Pancreas (tissue), 10 donors: ENCODE results near the gene ZFAND5. TPM values are rescaled to one million over a fixed set of nuclear protein-coding genes. Genes with fewer than 3 reads are reported as not detected.
A peak's percentile ranks its signal among the peaks of the same experiment; 100 is the strongest.

ENCODE experiments used
- ATAC-seq, 4 donors: fragments of 200-7000 bp; cut with Tn5 transposase; one replicate each; pipeline versions ENCODE4 v1.8.0 to v1.9.1; 2020; ENCODE audit warnings: mild to moderate bottlenecking in 4 of 4, moderate library complexity in 4 of 4
- DNase-seq, 6 donors: peaks; one replicate each; pipeline ENCODE4 v3.0.0-alpha.2; 2020
- FAIRE-seq: peaks from 2 replicates; lab custom pipeline; 2012; peaks lifted over from hg19 to GRCh38; lab: Jason Lieb, UNC
- H3K27ac ChIP-seq, 4 donors: fragments of 200-600 bp; sonication (generic); 1 replicate in 3 of 4; 2 replicates in 1 of 4; pipeline versions ENCODE4 v1.5.0 to v1.8.0; 2020
- H3K27me3 ChIP-seq, 4 donors: fragments of 200-600 bp; one replicate each; pipeline ENCODE4 v1.8.0; 2021
- H3K36me3 ChIP-seq, 3 donors: fragments of 200-600 bp; sonication (generic) in 1 of 3; one replicate each; pipeline versions ENCODE4 v1.5.0 to v1.8.0; 2020 to 2021
- H3K4me1 ChIP-seq, 3 donors: fragments of 200-600 bp; one replicate each; pipeline ENCODE4 v1.8.0; 2021
- H3K4me3 ChIP-seq, 4 donors: fragments of 200-600 bp; sonication (generic) in 2 of 4; one replicate each; pipeline versions ENCODE4 v1.5.0 to v1.8.0; 2020 to 2021
- H3K9me3 ChIP-seq, 4 donors: fragments of 200-600 bp; one replicate each; pipeline ENCODE4 v1.8.0; 2021
- CTCF ChIP-seq, 4 donors: fragments of 200-600 bp; sonication (generic) in 3 of 4; IDR thresholded peaks; one replicate each; pipeline versions ENCODE4 v1.5.0 to v1.8.0; 2021; ENCODE audit warnings: antibody characterized with exemption in 4 of 4
- WGBS, 2 donors: extraction: QIAGEN DNeasy Blood & Tissue Kit; methylation state at CpG; one replicate each; pipeline ENCODE4 v1.1.7; 2013; 5-methylcytosine and 5-hydroxymethylcytosine counted together
- intact Hi-C, 3 donors: fragments of 100-400 bp; cut with DNase I; formaldehyde crosslinking; loops; one replicate each; pipeline versions ENCODE4 v1.11.1 to v1.14.2; 2022
- polyA plus RNA-seq, 2 donors: library from polyadenylated mRNA; stranded (reverse); fragments of 200-250 nt; gene quantifications; one replicate each; pipeline ENCODE4 v1.2.3, GENCODE V29; 2013
- total RNA-seq, 6 donors: library from RNA; stranded (reverse); fragmentation: NEBNext Ultra II Directional in 4 of 6; extraction: Animal tissue kit (Norgen Biotek cat#: 25700) in 4 of 6; gene quantifications; one replicate each; pipeline versions ENCODE4 v1.2.1 to v1.2.4, GENCODE V29; 2021 to 2023
- donor health status: healthy with polysubstance abuse.
- donor health status: DM: no; HTN: no; CAD: no; lungs with moderate emphysema.
- donor health status: DM: no; HTN: no; CAD: no.
- donor health status: control.
- donor health status: control.
- donor health status: Bipolar disorder and iron deficiency.
- donor health status: DM: yes; HTN: yes; CAD: no.
- donor health status: DM: no; HTN: no; CAD: no.
- donor health status: DM: no; HTN: no; CAD: no.
- donor health status: DM: yes; HTN: yes; CAD: no.

ZFAND5 gene
- total and polyA plus RNA-seq, 8 donors: 47.8 to 98.6 (median 70.8) TPM

- WGBS, 2 donors: 1% methylated on average over 2 of the region's 2 CpGs
Measured at GRCh38 chr9:72362118-72362531, 2.9 kb downstream of the ZFAND5 start.

GRCh38 chr9:72361217-72361616 is 3.8 kb downstream of the ZFAND5 start:
- no peak for TF ChIP-seq CTCF (IDR thresholded peaks at IDR 0.05)
- ATAC-seq (no peak), DNase-seq (no peak), FAIRE-seq (no peak)
- Histone ChIP-seq H3K27me3 (no peaks in the 10 kb centered on the region), H3K27ac (peak overlapping the region in 2 of 4 donors; percentile 99), H3K4me3 (peak overlapping the region in 2 of 4 donors; percentile 59 to 99), H3K9me3 (no peaks in the 10 kb centered on the region), H3K4me1 (peaks cover 34 to 53% (median 52%) of the 10 kb centered on the region in 3 donors), H3K36me3 (peaks cover 0 to 43% (median 8%) of the 10 kb centered on the region in 3 donors)
- 8 to 11% methylated on average over 3 of the region's 3 CpGs for WGBS, 2 donors
- intact Hi-C loops: no loop called here

More at GRCh38 chr9:72362118-72362531, 2.9 kb downstream of the ZFAND5 start:
- FAIRE-seq (peak; percentile 87), ATAC-seq (peak in 2 of 4 donors; percentile 8 to 15), DNase-seq (no peak)
- H3K36me3 ChIP-seq: peaks cover 0 to 34% (median 0%) of the 10 kb centered on the region in 3 donors
- H3K27ac ChIP-seq: peak overlapping the region in 2 of 4 donors; percentile 99
- peak overlapping the region; percentile 5 to 99 (median 78) for H3K4me3 ChIP-seq
- intact Hi-C loops: no loop called here
- no peaks in the 10 kb centered on the region for H3K9me3 ChIP-seq
- no peaks in the 10 kb centered on the region for H3K27me3 ChIP-seq
- TF ChIP-seq CTCF (IDR thresholded peaks at IDR 0.05): no peak
- peaks cover 29 to 46% (median 43%) of the 10 kb centered on the region in 3 donors for H3K4me1 ChIP-seq

- peaks cover 30 to 60% (median 56%) of the 10 kb centered on the region in 3 donors for H3K4me1 ChIP-seq
- H3K27ac ChIP-seq: peak overlapping the region in 2 of 4 donors; percentile 99
- H3K27me3 ChIP-seq: no peaks in the 10 kb centered on the region
- no peak for ATAC-seq
- FAIRE-seq: no peak
- no peaks in the 10 kb centered on the region for H3K9me3 ChIP-seq
- TF ChIP-seq CTCF (IDR thresholded peaks at IDR 0.05): no peak
- no peak overlapping the region for H3K4me3 ChIP-seq
- H3K36me3 ChIP-seq: peaks cover 0 to 52% (median 12%) of the 10 kb centered on the region in 3 donors
- no peak for DNase-seq
- intact Hi-C loops: no loop called here
Measured at GRCh38 chr9:72360324-72360723, 4.7 kb downstream of the ZFAND5 start.

- intact Hi-C loops: loop anchor here in 1 of 3 donors (10.0 kb wide), 1 partner anchor 51 kb away; no protein-coding TSS in a partner anchor
- Histone ChIP-seq H3K4me1 (peaks cover 34 to 67% (median 54%) of the 10 kb centered on the region in 3 donors), H3K36me3 (peaks cover 5 to 63% (median 18%) of the 10 kb centered on the region in 3 donors), H3K9me3 (no peaks in the 10 kb centered on the region), H3K27me3 (no peaks in the 10 kb centered on the region), H3K4me3 (no peak overlapping the region), H3K27ac (peak overlapping the region in 1 of 4 donors; percentile 23)
- no peak for TF ChIP-seq CTCF (IDR thresholded peaks at IDR 0.05)
- 49% methylated on average over 8 of the region's 8 CpGs for WGBS, 2 donors
- FAIRE-seq: peak; percentile 73
- no peak for DNase-seq
- peak in 3 of 4 donors; percentile 10 to 26 (median 13) for ATAC-seq
Measured at GRCh38 chr9:72356041-72356582, 8.9 kb downstream of the ZFAND5 start.

GRCh38 chr9:72355153-72355552 is 9.9 kb downstream of the ZFAND5 start:
- TF ChIP-seq CTCF (IDR thresholded peaks at IDR 0.05): no peak
- H3K9me3 ChIP-seq: no peaks in the 10 kb centered on the region
- no peak for ATAC-seq
- no peak for DNase-seq
- H3K27ac ChIP-seq: no peak overlapping the region
- FAIRE-seq: no peak
- H3K4me1 ChIP-seq: peaks cover 34 to 57% (median 44%) of the 10 kb centered on the region in 3 donors
- 92% methylated on average over 4 of the region's 4 CpGs for WGBS, 2 donors
- H3K36me3 ChIP-seq: peaks cover 5 to 59% (median 18%) of the 10 kb centered on the region in 3 donors
- intact Hi-C loops: loop anchor here in 1 of 3 donors (10.0 kb wide), 1 partner anchor 50 kb away; no protein-coding TSS in a partner anchor
- no peaks in the 10 kb centered on the region for H3K27me3 ChIP-seq
- no peak overlapping the region for H3K4me3 ChIP-seq
